Mucosa of gallbladder (tissue), 1 donor: Measurements from ENCODE around the gene CDHR3. TPM values are rescaled to one million over a fixed set of nuclear protein-coding genes. Genes with fewer than 3 reads are reported as not detected.

Source experiments
- total RNA-seq: library from RNA; stranded (reverse); gene quantifications from one replicate; pipeline ENCODE4 v1.2.1, GENCODE V29; 2021
- donor health status: DM: no; HTN: no; CAD: no.

CDHR3 gene
- total RNA-seq, 1 donor from 2014 or later: 3.1 TPM

Other genes with a start within 250 kb of the CDHR3 start
- 16.3 TPM for gene ATXN7L1, start 86.7 kb upstream of the CDHR3 start, total RNA-seq
- 116 TPM for gene SYPL1, start 149.0 kb downstream of the CDHR3 start, total RNA-seq